NOMO-1 treated with dmso at 0.1 percent for 144 hours (cell line): ENCODE data around the gene NBPF26.
"Not testable (repeated sequence)": the region's sequence is repeated elsewhere in the genome, so short reads cannot be mapped to it uniquely, and the experiment has no call there.

Experiments used
- DNase-seq: peaks from one replicate; lab custom pipeline; 2025; ENCODE audit not compliant: unreplicated experiment; lab: John Stamatoyannopoulos, UW

Gene NBPF26

DNA sequence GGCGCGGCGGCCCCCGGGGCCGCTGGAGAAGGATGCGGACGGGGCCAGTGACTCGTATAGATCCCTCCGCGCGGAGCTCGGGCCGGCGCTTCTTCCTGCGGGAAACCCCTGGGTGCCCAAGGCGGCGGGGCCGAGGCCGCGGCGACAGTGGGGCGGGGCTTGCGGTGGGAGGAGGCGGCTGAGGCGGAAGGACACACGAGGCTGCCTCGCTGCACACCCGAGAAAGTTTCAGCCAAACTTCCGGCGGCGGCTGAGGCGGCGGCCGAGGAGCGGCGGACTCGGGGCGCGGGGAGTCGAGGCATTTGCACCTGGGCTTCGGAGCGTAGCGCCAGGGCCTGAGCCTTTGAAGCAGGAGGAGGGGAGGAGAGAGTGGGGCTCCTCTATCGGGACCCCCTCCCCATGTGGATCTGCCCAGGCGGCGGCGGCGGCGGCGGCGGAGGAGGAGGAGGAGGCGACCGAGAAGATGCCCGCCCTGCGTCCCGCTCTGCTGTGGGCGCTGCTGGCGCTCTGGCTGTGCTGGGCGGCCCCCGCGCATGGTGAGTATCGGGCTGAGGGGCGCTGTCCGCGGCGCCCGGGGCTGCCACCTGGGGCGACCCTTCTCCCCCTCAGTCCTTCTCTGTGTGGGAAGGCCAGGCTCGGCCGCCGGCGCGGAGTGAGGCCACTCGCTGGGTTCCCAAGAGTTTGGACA lies at the start of gene NBPF26:
Gene NBPF26 (plus strand): TSS at position 231 of the 688 bp plus-strand sequence.
- peak; percentile 0 for DNase-seq

DNA sequence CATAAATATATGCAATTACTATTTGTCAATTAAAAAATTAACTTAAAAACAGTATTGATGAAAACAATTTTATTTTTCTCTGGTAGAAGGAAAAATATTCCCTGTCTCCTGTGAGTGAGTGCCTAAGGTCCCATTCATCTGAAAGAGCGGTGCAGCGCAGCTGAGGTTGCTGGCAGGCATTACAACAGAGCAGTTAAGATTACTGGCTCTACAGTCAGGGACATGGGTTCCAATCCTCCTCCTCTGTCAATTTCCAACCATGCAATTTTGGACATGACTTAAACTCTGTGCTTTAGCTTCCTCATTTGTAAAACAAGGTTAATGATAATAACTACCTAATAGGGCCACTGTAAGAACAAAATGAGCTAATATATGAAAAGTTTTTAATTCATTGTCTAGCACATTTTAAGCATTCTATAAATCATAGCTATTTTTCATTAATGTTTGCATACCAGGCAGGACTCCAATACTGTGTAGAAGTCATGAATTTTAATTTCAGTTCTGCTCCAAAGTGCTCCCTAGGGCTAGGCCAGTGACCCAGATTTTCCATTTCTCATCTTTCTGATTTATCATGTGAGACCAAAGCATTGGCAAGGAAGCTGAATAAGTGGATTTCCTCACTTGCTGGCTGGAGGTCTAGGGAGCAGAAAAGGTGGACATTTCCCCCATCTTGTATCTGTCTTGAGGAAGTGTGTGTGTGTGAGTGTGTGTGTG lies 43.5 kb upstream of the NBPF26 start:
- DNase-seq: not testable (repeated sequence)

DNA sequence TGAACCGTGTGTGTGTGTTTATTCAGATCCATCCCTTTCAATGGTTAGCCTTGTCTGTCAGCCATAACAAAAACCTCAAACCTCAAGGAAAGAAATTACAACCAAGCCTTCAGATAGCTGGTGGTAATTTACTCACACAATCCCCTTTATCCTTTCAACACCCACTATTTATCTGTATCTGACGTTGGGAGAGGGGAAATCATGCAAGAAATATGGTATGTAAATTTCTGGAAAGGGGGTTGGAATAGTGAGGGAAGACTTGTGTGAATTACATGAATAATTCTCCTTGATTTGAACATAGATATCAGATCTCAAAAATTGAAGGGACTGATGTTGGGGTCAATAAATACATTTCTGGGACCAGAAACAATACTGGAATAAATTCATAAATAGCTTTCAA lies 42.8 kb upstream of the NBPF26 start:
- not testable (repeated sequence) for DNase-seq

DNA sequence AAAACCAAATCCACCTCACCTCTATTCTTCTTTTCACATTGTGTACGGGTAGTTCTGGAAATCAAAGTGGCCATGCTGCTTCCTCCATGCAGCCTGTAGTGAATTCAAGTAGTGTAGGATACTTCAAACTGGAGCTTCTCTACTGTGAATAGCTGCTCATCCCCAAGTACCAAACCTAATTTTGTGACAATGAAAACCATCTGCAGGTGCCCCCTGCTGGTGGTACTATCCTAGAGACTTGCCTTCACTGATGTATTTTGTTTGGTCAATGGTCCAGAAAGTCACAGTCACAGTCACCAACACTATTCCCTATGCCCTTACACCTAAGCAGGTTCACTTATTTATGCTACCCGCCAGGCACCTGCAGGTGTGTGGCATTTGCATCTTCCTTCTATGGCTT lies 39.3 kb upstream of the NBPF26 start:
- not testable (repeated sequence) for DNase-seq

DNA sequence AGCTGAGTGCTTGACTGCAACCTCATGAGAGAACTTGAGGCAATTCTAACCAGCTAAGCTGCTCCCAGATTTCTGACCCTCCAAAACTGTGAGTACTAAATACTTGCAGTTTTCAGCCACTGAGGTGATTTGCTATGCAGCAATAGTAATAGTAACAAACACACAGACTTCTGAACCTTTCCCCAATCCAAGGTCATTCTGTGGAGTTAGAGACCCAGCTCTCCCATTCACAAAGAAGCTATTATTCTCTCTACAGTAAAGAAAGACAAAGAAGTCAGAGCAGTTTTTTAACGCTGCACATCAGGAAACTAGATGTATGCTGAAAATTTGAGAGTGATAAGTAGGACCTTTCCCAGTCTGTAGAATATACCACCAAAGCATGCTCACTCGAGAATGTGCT lies 38.1 kb upstream of the NBPF26 start:
- not testable (repeated sequence) for DNase-seq

DNA sequence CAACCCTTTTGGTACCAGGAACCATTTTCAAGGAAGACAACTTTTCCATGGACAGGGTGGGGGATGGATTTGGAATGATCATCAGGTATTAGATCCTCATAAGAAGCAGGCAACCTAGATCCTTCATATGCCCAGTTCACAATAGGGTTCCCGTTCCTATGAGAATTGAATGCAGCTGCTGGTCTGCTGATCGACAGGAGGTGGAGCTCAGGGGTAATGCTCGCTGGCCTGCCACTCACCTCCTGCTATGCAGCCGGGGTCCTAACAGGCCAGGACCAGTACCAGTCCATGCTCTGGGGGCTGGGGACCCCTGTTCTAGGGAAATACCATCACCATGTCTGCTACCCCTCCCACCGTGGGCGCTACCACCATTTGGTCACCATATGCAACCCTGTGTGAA lies 36.5 kb upstream of the NBPF26 start:
- DNase-seq: not testable (repeated sequence)

DNA sequence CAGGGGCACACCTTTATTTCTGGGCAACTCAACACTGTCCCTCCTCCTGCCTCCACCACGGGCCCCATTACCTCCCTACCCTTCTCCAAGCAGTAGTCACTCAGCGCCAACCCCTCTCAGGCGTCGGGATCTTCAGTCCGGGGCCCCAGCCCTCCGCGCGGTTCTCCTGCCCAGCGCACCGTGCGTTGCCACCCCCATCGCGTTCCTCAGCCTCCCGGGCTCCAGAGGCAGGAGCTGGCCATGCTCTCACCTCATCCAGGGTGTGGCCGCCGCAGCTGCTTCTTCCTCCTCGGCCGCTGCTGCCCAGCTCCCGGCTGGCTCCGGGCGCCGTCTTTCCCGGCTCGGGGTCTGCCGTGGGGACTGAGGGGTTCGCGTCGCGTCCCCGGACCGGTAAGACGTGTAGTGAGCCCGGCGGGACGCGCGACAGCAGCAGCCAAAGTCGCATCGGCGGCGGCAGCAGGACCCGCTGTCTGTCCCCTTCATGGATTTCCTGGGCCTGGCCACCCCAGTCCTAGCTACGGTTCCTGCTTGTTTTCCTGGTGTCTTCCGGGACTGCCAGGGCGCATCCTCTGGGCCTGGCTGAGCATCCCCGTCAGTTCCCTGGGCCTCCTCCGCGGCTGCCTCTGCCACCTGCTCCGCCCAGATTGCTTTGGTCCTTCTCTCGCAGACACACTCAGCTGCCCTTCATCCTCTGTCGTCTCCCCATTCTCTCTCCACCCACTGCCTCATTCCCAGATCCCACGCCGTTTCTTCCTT lies 22.8 kb upstream of the NBPF26 start:
- DNase-seq: not testable (repeated sequence)

DNA sequence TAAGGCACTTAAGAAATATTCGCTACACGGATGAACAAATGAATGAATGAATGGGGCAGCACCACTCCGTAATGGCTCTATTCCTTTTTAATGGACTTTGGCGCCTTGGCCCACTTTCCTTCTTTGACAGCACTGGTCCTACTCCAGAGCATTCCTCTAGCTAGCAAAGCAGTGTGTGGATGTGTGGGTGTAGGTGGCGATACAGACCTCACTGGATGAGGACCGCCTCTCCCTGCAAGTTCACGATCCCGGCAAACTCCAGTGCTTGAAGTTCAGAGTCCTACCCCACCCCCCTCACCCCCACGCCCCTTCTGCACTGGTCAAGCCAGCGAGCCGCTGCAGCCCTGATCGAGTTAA lies 409 bp upstream of the NBPF26 start:
- DNase-seq: not testable (repeated sequence)

DNA sequence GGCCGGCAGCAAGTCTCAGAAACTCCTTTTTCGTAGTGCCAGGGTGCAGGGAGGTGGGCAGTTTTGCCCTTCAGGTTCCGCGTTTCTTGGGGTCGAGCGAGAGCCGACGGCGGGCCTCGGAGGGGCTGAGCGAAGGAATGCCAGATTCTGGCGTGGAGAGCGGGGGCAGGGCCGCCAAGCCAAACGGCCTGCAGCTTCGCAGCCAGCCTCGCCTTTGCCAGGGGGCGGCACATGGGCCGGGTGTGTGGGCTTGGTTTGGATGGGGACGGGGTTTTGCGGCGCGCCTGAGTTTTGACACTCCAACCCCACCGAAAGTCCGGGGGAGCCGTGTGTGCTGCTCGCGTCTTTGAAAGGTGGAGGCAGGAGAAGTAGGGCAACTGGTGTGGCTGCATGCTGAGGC lies 762 bp downstream of the NBPF26 start:
- not testable (repeated sequence) for DNase-seq

DNA sequence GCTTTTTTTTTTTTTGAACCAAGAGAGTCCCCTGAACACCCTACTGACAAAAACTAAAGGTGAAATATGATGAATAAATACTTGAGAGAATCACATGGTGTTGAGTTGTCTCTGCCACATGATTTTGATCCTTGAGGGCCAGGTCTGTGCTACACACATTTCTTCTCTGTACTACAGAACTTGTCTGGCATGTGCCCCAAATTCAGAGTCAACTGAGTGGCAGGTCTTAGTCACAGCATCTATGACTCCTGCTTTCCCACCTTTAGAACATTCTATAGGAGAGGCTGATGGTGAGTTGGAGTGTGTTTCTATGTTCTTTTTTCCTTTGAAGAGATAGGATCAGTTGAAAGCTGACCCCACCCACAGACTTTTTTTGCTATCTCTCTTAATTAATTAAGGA lies 5.1 kb downstream of the NBPF26 start:
- DNase-seq: not testable (repeated sequence)

DNA sequence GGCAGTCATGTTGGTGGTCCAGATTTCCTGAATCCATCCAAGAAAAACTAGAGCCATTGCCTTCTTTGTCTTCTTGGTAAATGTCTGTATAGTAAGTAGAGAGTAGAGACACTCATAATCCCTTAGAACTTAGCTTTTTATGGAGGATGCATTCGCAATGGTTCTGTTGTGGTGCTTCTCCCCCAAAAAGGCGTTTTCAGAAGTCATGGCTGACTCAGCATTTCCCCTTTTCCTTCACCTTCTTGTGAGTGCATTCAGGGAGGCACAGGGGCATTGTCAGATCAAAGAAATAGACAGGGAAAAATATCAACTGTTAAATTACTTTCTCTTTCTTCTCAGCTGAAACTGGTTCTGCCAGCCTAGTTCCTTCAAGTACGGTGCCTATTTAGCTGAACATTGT lies 45.3 kb downstream of the NBPF26 start:
- not testable (repeated sequence) for DNase-seq

DNA sequence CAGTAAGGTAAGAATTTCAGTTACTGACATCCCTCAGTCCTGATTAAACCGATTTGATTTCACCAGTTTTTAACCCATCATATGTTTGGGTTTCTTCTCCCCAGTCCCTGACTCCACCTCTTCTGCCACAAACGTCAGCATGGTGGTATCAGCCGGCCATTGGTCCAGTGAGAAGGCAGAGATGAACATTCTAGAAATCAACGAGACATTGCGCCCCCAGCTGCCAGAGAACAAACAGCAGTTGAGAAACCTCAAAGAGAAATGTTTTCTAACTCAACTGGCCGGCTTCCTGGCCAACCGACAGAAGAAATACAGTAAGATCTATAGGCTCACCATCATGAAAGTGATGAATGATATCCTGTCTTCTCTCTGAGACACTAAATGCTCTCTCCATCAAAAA lies 81.7 kb downstream of the NBPF26 start:
- DNase-seq: not testable (repeated sequence)

DNA sequence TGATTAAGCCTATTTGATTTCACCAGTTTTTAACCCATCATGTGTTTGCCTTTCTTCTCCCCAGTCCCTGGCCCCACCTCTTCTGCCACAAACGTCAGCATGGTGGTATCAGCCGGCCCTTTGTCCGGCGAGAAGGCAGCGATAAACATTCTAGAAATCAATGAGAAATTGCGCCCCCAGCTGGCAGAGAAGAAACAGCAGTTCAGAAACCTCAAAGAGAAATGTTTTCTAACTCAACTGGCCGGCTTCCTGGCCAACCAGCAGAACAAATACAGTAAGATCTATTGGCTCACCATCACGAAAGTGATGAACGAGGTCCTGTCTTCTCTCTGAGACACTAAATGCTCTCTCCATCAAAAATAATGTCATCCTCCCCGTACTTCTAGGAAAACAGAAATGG lies 88.1 kb downstream of the NBPF26 start:
- not testable (repeated sequence) for DNase-seq

DNA sequence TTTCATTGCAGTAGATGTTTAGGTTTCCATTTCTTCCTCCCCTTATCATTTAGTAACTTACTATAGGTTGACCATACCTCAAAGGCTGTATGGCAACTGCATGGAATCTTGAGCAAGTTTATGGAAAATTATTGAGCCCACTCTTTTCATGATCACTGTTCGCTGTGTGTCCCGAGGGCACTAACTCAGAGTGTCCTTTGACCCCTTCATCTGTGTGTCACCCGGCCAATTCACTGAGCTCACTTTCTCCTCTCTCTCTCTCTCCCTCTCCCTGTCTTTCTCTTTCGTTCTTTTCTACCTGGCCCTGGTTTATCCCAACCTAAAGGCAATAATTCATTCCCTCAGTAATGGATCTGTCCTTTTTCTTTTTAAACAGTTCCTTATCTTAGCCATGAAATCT lies 101.3 kb downstream of the NBPF26 start:
- not testable (repeated sequence) for DNase-seq

DNA sequence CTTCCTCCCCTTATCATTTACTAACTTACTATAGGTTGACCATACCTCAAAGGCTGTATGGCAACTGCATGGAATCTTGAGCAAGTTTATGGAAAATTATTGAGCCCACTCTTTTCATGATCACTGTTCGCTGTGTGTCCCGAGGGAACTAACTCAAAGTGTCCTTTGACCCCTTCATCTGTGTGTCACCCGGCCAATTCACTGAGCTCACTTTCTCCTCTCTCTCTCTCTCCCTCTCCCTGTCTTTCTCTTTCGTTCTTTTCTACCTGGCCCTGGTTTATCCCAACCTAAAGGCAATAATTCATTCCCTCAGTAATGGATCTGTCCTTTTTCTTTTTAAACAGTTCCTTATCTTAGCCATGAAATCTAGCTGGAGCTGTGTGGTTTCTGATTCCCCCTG lies 102.9 kb downstream of the NBPF26 start:
- DNase-seq: not testable (repeated sequence)

DNA sequence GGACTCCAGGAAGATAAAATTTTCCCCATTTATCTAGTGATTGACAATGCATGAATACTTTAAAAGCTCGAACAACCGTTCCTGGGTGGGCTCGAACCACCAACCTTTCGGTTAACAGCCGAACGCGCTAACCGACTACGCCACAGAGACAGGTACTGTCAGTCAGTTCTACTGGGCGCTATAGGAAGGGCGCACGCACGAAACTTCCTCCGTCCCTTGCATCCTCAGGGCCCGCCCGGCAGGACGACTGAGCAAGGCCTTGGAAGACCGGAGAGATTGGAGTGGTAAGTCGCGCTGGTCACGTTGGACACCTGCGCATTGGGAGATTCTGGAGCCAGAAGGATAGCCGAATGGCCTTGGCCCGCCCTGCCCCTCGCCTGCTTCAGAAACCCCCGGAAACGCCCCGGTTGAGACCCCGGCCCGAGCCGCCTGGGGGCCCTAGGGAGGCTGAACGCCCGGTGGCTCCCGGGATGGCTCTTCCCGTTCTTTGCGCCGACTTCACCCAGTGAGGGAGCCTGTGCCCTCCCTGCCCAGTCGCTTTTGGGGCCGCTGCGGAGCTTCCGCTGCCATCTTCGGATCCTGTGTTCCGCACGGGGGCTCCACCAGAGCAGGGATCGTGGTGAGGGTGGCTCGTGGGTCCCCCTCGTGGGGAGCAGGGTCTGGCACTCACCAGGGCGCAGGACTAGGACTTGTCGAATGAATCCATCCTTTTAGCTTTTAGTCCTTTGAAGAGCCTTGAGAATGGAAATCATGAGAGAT lies 120.6 kb downstream of the NBPF26 start:
- peak; percentile 2 for DNase-seq

DNA sequence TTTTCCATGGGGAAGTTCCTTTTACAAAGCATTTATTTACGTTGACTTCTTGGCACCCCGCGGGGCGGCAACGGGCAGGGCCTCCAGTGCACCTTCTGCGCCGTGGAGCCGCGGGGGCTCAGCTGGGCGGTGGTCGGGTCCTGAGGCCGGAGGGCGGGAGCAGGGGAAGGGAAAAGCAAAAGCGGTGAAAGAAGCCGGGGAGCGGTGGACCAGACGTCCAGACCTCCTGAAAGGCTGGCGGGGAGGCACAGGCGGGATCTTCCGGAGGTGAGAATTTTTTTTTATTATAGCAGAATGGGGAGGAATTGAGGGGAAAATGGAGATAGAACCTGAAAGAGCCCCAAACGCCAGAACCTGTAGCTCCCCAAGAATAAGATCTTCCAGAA lies 121.2 kb downstream of the NBPF26 start:
- not testable (repeated sequence) for DNase-seq

DNA sequence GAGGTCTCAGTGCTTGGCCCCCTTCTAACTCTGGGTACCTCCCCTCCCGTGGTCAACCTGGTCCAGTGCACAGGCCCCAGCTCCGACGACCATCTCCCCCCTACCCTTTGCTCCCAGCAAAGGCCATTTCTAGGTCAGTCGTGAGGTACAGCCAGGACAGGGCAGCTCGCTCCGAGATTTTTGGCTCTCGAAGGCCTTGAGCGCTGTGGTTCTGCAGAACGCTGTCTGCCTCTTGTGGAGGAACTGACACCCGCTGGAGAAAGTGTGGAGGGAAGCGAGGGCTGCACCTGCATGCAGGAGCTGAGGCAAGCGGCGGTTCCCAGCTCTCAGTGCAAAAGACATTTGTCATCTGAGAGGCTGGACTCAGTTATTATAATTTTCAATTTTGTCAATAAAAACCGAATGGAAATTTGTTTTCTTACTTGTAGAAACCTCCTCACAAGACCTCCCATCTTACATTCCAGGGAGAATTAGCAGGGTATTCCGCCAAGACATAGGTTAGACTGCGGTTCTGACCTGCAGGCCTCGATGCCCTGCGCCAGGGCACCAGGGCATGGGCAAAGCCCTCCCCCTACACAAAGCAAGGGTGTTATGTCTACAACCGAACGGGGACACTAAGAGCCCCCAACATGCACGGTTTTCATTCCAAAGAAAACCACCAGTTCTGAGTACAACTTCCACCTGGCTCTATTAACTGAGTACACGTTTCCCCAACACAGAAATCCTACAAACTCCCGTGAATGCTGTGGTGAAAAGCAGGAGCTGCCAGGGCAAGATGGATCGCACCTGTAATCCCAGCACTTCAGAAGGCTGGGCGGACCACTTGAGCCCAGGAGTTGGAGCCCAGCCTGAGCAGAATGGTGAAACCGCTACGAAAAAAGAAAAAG lies 125.9 kb downstream of the NBPF26 start:
- DNase-seq: not testable (repeated sequence)

DNA sequence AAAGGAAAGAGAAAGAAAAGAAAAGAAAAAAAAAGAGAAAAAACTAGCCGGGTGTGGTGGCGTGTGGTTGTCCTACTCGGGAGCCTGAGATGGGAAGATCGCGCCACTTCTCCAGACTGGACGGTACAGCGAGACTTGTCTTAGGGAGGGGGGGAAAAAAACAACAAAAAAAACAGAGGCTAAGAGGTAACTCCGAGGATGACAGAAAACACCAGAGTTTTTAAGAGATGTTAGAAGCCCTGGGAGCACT lies 126.5 kb downstream of the NBPF26 start:
- DNase-seq: not testable (repeated sequence)
